Skin of body (tissue), 2 donors: Measurements from ENCODE around the gene NUDT3. TPM values are rescaled to one million over a fixed set of nuclear protein-coding genes. Genes with fewer than 3 reads are reported as not detected.
"Not testable (repeated sequence)": the region's sequence is repeated elsewhere in the genome, so short reads cannot be mapped to it uniquely, and the experiment has no call there.

Experiments used
- DNase-seq: peaks from one replicate; lab custom pipeline; 2025; lab: John Stamatoyannopoulos, UW
- total RNA-seq: library from RNA; depleted of rRNA; stranded (reverse); fragments of >200 nt; gene quantifications from one replicate; pipeline ENCODE4 v1.2.3, GENCODE V29; 2014

Gene NUDT3
- total RNA-seq, 1 donor from 2014 or later = 21.3 TPM

DNA sequence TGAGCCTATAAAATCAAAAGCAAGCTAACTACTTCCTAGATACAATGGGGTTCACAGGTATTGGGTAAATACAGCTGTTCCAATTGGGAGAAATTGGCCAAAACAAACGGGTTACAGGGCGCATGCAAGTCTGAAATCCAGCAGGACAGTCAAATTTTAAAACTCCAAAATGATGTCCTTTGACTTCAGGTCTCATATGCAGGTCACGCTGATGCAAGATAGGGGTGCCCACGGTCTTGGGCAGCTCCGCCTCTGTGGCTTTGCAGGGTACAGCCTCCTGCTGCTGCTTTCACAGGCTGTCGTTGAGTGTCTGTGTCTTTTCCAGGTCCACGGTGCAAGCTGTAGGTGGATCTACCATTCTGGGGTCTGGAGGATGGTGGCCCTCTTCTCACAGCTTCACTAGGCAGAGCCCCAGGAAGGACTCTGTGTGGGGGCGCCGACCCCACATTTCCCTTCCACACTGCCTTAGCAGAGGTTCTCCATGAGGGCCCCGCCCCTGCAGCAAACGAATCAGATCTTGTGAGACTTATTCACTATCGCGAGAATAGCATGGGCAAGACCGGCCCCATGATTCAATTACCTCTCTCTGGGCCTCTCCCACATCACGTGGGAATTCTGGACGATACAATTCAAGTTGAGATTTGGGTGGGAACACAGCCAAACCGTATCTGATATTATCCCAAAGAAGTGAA, 131.7 kb downstream of the NUDT3 start:
- DNase-seq = no peak

- DNase-seq = no peak
These were observed 132.9 kb downstream of the NUDT3 start for GRCh38 chr6:34259529-34260069.

GRCh38 chr6:34252395-34252794, 140.1 kb downstream of the NUDT3 start:
- not testable (repeated sequence) for DNase-seq

- DNase-seq = peak; percentile 35
These were observed 142.8 kb downstream of the NUDT3 start for GRCh38 chr6:34249469-34250261.

GRCh38 chr6:34248727-34249468, 143.6 kb downstream of the NUDT3 start, which contains the start of gene SMIM29:
Gene SMIM29, minus strand, starts transcription at chr6:34249006. Its CDS starts 1,215 bp downstream, at chr6:34247791.
- DNase-seq = peak; percentile 95

DNA sequence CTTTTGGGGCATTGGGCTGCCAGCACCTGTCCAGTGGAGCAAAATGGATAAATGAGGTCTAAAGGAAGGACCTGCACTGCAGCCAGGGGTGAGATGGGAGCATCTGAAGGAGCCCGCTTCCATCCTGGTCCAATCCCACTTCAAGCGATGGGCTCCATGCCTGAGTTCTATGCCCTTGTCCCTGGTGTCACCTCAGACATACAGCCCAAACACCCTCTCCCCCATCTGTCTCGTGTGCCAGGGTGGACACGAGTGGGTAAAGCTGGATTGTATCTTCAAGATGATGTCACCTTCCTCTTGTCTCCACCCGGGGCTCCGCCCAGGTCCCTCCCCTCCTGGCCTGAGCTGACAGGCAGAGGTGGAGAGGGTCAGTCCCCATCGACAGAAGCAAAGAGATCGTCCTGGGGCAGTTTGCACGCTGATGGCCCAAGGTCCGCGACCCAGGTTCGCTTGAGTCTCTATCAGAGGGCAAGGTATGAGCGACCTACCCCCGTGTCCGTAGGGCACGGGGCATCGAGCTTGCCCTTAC, 144.2 kb downstream of the NUDT3 start:
- DNase-seq = no peak

DNA sequence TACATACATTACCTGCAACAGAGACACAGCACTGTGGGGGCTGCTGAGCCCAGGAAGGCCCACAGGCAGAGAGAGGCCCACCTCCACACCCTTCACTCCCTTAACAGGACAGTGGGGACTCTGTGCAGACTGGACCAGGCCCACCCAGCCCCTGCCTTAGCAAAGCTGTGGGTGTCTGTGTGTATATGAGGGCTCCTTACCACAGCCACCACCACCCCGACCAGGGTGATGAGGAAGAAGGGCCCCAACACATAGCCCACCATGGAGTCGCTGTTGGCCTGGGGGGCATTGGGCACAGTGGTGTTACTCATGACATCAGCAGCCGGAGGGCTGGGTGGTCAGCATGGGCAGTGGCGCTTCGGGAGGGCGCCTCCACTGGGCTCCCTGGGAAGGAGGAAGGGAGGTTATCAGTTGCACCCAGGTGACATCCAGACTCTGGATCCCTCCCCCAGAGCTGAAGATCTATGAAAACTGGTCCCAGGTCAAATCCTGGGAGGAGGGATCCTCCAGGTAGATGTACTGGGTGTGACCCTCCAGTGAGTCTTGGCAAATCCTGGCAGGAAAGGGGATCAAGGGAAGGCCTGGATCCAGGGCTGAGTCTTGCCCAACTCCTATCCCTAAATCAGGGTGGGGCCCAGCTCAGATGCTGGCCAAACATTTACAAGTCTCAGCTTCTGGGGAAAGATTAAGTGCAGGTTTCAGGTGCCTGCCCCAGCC, 144.8 kb downstream of the NUDT3 start:
- no peak for DNase-seq

- no peak for DNase-seq
These were observed 145.7 kb downstream of the NUDT3 start for GRCh38 chr6:34246563-34247391.

DNA sequence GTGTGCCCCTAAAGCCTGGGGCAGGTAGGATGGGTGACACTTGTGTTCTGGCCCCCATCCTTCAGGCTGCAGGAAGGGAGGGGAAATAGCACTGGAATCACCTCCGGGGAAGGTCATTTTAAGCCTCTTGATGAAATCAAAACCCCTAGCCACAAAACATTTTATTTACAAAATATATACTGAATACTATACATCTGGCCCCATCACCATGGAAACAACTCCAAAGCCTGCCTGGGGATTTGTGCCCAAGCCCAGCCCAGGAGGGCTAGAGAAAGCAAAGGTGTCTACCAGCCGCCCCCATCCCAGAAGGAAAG, 146.3 kb downstream of the NUDT3 start:
- DNase-seq = no peak

DNA sequence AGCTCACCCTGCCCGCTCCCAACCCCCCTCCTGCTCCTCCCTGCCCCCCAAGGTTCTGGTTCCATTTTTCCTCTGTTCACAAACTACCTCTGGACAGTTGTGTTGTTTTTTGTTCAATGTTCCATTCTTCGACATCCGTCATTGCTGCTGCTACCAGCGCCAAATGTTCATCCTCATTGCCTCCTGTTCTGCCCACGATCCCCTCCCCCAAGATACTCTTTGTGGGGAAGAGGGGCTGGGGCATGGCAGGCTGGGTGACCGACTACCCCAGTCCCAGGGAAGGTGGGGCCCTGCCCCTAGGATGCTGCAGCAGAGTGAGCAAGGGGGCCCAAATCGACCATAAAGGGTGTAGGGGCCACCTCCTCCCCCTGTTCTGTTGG, 146.7 kb downstream of the NUDT3 start:
- DNase-seq = not testable (repeated sequence)

DNA sequence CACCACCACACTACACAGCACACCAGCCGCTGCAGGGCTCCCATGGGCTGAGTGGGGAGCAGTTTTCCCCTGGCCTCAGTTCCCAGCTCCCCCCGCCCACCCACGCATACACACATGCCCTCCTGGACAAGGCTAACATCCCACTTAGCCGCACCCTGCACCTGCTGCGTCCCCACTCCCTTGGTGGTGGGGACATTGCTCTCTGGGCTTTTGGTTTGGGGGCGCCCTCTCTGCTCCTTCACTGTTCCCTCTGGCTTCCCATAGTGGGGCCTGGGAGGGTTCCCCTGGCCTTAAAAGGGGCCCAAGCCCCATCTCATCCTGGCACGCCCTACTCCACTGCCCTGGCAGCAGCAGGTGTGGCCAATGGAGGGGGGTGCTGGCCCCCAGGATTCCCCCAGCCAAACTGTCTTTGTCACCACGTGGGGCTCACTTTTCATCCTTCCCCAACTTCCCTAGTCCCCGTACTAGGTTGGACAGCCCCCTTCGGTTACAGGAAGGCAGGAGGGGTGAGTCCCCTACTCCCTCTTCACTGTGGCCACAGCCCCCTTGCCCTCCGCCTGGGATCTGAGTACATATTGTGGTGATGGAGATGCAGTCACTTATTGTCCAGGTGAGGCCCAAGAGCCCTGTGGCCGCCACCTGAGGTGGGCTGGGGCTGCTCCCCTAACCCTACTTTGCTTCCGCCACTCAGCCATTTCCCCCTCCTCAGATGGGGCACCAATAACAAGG, 147.3 kb downstream of the NUDT3 start:
- DNase-seq = not testable (repeated sequence)

- DNase-seq = no peak
These were observed 148.3 kb downstream of the NUDT3 start for GRCh38 chr6:34243901-34244884.

GRCh38 chr6:34243131-34243771, 149.2 kb downstream of the NUDT3 start:
- no peak for DNase-seq

DNA sequence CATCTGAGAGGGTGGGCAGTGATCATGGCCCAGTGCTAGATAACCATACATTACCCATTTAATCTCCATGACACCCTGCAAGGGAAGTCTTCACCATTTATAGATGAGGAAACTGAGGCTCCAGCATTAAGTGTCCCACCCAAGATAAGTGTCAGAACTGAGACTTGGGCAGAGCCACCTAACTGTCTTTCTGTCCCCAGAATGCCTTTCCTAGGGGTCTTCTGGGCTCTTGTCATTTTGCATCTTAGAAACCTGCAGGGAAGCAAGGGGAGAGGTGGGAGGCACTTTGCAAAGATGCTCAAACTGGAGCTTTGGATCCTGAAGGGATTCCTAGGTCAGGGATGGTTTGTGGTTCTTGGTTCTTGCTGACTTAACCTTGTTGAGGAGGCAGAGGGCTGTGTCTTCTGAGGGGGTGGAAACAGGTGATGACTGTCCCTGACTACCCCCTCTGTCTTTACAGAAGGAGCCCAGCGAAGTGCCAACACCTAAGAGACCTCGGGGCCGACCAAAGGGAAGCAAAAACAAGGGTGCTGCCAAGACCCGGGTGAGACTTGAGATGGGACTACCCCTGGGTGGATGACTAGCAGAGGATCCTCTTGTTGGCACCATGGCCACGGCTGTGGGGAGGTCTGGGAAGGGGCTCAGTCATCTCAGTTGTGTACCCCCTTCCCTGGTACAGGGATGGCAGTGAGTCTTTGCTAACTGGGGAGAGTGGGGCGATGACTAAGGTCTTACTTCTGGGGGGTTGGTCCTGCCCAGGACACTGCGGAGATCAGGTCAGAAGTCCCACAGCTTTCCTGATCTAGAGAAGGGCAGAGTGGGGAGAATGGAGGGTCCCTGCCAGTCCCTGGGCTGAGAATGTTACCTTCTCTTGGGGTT, 150.0 kb downstream of the NUDT3 start:
- no peak for DNase-seq

DNA sequence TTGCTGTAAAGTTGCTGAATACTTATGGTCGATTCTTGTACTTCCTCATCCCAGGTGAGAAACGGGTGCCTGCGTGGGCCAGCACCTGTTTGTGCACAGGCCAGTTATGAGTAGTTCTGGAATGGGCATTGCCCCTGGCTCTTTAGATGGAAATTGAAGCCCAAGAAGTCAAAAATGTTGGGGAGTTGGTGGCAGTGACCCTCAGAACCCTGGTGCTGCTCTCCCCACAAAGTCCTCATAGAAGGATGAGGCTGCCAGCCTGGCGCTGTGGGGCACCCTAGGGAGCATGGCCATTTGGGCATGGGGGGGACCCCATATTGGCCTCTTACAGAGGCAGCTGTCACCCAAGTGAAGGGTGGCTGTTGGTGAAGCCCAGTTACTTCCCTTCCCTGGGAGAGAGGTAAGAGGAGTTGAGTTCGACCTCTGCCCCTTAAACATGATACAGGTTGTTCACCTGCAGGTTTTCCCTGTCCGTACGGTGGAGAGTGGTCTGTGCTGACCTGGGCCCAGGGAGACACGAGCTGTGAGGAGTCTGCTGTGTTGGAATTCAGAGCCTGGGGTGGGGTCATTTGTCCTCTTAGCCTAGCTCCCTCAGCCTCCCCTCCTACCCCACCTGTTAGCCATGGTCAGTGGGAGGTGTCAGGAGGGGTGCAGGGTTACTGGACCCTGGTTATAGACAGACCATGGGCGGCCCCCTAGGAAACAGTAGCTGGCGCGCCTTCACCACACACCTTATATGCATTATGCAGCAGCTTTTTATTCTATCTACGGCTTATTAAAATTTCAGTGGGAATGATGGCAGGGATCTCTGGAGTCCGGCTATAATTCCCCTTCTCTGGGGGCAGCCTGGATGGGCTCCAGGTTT, 150.9 kb downstream of the NUDT3 start:
- no peak for DNase-seq
